Epithelial cell of umbilical artery (primary cell): ENCODE results near the gene STIMATE. TPM values are rescaled to one million over a fixed set of nuclear protein-coding genes. Genes with fewer than 3 reads are reported as not detected.

Source experiments
- total RNA-seq: library from RNA; depleted of rRNA; stranded (reverse); fragments of >200 nt; gene quantifications from 2 replicates; pipeline ENCODE4 v1.2.3, GENCODE V29; 2014

Gene STIMATE
- 9.1 and 13.2 TPM in 2 replicates for total RNA-seq

DNA sequence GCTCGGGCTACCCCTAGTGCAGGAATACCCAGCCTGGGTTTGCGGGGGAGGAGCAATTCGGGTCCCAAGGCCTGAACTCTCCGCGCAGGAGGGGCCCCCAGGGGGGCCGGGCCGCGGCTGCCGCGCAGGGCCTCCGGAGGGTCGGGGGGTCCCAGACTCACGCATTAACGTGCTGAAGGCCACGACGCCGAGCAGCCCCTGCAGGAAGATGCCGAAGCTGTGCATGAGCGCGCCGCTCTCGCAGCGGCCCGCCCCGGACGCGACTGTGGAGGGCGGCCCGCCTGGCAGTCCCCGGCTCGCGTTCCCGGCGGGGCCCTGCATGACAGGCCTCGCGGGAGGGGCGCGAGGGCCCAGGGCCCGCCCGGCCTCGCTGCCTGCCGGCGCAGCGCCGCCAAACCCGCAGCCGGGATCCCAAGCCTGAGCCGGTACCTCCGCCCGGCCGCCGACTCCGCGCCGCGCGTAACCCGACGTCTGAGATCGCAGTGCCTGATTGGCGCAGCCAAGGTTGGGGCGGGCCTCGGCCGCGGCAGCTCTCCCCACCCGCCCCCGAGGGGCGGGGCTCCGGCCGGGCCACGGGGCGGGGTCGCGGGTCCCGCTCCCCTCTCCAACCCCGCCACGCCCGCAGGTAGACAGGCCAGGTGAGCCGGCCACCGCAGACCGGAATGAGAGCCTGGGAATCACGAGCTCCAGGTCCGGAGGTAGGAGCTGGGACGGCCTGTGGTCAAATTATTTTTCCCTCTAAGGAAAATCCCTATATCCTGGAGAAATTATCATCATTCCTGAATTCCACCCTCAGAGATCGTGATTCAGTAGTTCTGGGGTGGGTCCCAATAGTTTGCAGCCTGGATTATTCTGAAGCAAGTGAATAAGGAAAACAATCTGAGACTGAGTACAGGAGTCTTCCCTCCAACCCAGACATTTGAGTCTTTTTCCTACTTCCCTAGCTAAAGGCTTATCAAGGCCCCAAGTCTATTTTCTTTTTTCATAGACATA, at the start of gene STIMATE:
TSS of gene STIMATE (minus strand) at position 419 of the 993 bp plus-strand sequence. CDS start at position 321, 98 bp downstream.

DNA sequence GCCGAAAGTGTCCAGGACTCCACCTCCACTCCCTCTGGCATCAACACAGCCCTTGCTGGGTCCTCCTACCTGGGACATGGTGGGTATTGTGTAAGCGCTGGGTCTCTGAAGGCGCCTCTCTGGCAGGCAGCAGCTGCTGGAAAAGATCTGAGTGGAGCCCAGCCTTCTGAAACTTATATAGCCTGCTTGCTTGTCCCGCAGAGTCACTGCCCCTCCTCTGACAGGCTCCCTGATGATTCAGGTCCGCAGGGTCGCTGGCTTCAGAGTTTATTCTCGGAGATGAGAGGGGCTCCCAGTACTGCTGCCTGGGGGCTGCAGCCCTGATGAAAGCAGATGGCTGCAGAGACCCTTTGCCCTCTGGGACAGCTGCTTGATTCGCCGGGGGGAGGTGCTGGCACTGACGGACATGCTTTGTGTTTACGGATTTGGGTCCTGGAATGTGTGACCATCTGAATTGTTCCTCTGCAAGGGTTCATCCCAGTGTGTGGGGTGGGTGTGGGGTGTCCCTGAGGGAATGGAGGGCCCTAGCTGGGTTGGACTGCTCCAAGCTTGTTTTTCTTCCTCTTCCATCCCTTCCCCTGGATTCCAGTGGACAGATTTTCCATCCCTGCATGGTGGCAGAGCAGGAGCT, 62.4 kb downstream of the STIMATE start, which contains the start of gene MUSTN1:
TSS of gene MUSTN1 (minus strand) at position 149 of the 631 bp plus-strand sequence. CDS start at position 78, 71 bp downstream.

DNA sequence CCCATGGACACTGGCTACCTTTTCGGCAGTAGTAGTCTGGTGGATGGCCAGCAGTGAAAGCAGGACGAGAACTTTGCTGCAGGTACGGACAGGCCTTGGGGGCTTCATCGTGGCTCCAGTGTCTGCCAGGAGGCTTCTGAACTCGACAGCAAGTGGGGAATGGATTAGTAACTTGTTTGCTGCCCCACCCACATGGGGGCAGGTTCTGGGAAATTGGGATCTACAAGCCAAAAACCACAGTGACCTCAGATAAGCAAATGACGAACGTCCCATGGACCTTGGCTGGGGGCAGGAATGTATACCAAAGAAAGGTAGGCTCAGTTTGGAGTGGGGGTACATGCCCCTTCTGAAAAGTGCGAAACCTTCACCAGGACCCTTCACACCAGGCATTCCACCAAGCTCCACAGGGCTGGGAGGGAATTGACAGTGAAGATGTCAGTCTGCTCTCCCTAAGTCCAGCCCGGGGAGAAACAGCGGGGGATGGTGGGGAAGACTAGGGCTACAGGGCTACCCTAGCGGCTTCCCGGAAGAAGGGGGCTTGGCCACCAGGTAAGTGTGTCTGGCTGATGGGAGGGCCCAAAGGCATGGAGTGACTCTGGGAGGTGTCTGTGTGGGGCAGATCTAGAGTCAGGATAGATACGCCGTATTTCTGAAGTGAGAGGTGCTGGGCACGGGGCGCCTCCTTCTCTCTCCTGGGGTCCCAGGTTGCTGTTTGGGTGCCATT, 66.7 kb downstream of the STIMATE start, which contains the start of gene ITIH4:
TSS of gene ITIH4 (minus strand) at position 138 of the 724 bp plus-strand sequence. CDS start at position 108, 30 bp downstream.

DNA sequence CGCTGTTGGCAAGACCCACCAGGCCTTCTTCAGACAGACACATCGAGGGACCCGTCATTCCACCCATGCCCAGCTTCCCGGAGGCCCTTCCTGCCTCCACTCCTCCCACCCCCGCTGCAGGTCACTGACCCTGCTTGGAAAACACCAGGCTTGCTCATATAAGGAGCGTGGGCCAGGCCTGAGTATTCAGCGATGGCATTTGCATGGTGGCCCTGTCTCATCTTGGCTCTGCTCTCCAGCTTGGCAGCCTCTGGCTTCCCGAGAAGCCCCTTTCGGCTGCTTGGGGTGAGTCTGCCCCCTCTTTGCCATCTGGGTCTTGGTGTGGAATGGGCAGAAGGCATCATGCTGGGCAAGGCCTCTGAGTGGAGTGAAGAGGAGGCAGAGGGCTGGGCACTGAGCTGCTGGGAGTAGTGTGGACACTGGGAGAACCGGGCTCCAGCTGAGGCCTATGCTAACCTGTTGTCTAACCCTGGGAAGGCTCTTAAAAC, 102.7 kb downstream of the STIMATE start, which contains the start of gene ITIH3:
TSS of gene ITIH3 (plus strand) at position 185 of the 488 bp plus-strand sequence. CDS start at position 193, 8 bp downstream.

Other genes with a start within 250 kb of the STIMATE start
- gene PBRM1, start 211.6 kb downstream of the STIMATE start, total RNA-seq = 58.5 and 83.1 TPM in 2 replicates
- gene GNL3, start 211.5 kb downstream of the STIMATE start, total RNA-seq = 206 and 216 TPM in 2 replicates
- gene GLT8D1, start 191.8 kb downstream of the STIMATE start, total RNA-seq = 85.4 and 90.9 TPM in 2 replicates
- 50.3 and 52.0 TPM in 2 replicates for gene SPCS1, start 191.4 kb downstream of the STIMATE start, total RNA-seq
- 13.3 and 22.6 TPM in 2 replicates for gene NEK4, start 126.6 kb downstream of the STIMATE start, total RNA-seq
- not detected in 2 replicates for gene ITIH1, start 119.9 kb downstream of the STIMATE start, total RNA-seq
- gene ITIH3, start 102.8 kb downstream of the STIMATE start, total RNA-seq = not detected in 2 replicates
- 0.76 TPM in 1 of 2 replicates, not detected in the other for gene ITIH4, start 66.9 kb downstream of the STIMATE start, total RNA-seq
- not detected in 2 replicates for gene MUSTN1, start 62.5 kb downstream of the STIMATE start, total RNA-seq
- gene SFMBT1, start 148.5 kb upstream of the STIMATE start, total RNA-seq = 4.2 and 7.0 TPM in 2 replicates
- gene RFT1, start 232.9 kb upstream of the STIMATE start, total RNA-seq = 14.6 and 28.9 TPM in 2 replicates